GM12872 (cell line): Measurements from ENCODE around the gene IRF1.

Experiments used
- TF ChIP-seq, protein P1 (sequence below): IDR thresholded peaks from 3 replicates; pipeline ENCODE4 v1.5.1; 2011; ENCODE audit warnings: low read depth, mild to moderate bottlenecking, low read length, moderate library complexity; ENCODE audit not compliant: insufficient read depth

Gene IRF1

DNA sequence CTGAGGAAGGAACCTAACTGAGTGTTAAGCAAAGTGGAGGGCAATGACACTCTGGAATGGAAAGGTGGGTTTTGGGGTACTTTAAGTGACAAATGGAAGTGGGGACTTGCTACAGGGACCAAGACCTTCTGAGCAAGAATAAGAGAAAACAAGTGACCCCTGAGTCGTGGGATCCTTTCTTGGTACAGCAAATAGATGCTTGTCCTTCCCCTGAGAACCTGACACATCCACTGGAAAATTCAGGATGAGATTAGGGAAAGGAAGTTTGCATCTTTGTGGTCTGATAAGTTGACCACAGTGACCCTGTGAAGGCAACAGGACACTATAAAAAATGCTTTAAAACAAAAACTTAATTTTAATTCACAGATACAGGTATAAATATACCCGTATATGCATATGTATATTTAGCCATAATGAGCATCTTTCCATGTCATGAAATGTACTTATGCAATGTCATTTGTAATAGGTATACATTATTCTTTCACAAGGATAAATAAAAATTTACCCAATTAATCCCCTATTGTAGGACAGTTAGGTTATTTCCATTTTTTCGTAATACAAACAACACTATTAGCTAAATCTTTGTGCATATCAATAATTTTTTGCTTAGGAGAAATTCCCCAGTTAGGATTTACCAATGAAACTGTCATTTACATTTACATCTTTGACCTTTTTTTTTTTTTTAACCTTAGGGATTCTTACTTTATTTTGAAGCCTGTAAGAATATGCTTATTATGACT lies 2.0 kb upstream of the IRF1 start:
- TF ChIP-seq, protein P1, sequence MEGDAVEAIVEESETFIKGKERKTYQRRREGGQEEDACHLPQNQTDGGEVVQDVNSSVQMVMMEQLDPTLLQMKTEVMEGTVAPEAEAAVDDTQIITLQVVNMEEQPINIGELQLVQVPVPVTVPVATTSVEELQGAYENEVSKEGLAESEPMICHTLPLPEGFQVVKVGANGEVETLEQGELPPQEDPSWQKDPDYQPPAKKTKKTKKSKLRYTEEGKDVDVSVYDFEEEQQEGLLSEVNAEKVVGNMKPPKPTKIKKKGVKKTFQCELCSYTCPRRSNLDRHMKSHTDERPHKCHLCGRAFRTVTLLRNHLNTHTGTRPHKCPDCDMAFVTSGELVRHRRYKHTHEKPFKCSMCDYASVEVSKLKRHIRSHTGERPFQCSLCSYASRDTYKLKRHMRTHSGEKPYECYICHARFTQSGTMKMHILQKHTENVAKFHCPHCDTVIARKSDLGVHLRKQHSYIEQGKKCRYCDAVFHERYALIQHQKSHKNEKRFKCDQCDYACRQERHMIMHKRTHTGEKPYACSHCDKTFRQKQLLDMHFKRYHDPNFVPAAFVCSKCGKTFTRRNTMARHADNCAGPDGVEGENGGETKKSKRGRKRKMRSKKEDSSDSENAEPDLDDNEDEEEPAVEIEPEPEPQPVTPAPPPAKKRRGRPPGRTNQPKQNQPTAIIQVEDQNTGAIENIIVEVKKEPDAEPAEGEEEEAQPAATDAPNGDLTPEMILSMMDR, result no peak

DNA sequence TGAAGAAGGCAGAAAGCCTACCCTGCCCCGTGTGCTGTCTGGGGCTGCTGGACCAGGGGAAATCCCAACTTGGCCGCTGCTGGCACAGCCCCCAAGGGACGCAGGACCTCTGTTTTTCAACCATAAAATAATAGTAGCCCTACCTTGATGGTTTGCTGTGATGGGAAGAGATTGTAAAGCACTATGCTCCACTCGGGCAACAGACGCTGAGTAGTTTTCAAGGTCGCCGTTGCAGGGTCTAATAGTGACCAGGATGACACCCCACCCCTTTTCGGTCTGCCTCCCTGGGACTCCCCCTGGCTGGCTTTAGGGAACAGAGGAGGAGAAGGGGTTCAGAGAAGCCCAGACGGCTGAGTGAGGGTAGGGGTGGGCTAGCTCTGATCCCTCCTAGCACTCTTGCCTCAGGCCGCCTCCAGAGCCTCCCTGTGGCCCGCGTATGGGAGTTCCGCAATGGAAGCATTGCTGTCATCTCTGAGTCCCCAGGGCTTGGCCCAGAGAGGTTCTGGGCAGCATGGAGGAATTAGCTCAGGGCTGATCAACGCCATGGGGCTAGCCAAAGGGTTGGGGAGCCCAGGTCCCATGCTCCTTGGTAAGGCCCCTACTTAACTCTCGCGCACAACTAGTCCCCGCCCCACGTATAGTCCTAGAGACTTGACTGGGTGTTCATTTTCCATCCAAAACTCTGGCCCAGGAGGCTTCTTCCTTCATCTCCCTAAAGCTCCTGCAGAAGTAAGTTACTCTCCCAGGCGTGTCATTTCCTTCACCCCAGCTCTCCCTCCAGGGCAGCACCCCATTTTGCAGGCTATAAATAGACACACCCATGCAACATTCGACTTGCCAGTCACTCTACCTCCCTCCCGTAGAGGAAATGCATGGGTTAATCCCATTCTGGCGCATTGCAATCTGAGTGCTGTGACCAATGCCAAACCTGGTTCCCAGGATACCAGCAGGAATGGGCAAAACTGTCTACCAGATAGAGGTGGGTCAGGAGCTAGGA lies 1.1 kb upstream of the IRF1 start:
- TF ChIP-seq, protein P1, result no peak

DNA sequence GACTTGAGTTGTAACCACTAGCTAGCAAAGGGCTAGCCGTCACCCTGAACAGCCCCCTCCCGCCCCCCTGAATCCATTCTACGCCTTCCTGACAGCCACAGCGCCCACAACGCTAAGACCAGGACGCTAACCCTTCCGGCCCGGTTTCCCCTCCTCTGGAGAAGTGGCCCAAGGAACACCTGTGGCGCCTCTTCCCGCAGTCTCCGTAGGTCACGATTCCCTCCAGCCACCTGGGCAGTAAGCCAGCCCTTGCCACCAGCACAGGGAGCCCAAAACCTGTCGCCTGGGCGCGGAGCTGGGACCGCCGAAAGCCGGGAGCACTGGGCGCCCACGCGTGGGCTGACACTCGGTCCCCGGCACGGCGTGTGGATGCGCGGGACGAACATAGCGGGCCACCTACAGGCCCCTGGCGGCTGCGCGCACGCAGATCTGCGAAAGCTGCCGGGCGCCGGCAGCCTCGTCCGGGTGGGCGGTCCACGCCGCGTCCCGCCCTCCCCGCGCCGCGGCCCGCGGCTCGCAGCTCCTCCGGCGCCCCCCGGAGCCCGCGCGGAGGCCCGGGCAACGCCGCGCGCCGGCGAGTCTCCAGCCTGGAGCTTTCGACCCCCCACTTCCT lies 596 bp downstream of the IRF1 start:
- TF ChIP-seq, protein P1, result peak; percentile 27; the same call in 1 of the 3 replicates

DNA sequence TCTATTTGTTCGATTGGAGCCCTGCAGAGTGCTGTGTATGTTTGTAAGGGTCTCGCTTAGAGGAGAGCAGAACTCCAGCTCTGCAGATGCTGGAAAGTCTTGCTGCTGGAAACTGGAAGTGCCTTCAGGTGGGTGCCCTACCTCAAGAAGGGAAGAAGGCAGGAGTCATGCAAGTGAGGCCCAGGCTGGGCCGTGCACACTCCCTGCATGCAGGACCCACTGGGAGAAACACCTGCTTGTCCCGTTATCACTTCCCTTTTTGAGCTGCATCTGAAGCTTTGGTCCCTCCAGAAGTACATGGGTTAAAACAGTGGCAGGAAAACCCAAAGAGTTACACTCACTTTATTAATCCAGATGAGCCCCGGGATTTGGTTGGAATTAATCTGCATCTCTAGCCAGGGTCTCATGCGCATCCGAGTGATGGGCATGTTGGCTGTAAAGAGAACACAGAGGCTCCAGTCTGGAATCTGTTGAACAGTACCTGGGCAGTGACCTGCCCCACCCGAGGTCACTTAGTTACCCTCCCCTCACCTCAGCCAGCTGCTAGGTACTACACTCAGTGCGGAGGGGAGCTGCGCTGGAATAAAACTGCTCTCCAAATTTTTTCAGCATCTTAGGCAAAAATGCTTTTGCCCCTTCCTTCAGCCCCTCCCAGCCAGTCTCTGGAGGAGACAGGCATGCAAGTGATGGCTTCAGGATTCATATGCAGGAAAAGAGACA lies 1.4 kb downstream of the IRF1 start:
- TF ChIP-seq, protein P1, result no peak

DNA sequence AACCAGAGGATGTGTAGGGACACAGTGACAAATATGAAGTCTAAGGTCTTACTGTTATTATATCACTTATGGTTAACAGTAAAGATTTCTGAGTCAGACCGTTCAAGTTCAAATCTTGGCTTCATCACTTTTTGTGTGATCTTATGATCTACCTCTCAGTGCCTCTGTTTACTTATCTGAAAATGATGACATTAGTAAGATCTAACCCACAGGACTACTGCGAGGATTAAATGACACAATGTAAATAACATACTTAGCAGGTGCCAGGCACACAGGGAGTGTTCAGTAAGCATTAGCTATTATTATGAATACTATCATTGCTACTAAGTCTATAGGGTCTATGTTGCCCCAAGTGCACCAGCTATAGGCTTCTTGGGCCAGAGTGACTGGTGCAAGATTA lies 2.0 kb downstream of the IRF1 start:
- TF ChIP-seq, protein P1, result no peak

DNA sequence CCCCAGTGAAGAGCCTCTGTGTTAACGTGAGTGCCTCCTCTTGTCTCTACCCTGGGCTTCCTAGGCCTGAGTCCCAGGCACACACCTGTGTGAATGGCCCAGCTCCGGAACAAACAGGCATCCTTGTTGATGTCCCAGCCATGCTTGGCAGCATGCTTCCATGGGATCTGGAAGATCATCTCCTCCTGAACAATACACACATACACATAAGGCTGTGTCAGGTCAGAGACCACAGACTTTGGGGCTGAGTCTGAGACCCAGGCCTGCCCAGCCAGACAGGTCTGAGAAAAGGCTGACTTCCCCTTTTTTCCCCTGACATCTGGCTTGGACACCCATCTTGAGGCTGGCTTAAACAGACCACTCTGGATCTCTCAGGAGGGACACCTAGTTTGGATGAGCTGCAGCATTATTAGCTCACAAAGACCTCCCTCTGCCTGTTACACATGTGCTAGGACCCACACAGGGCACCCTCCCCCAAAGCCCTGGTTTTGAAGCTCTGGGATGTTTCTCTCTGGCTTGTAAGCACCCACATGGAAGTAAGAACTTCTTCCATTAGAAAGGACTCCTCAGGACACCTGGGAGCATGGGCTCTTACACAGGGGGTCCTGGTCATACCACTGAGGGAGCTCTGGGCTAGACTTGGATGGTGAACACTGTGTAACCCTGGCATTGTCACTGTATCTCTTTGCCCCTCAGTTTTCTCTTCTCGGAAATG lies 2.6 kb downstream of the IRF1 start:
- TF ChIP-seq, protein P1, result no peak
